NCI-H128 (cell line): Measurements from ENCODE around the gene ECT2L.

Experiments used
- DNase-seq: peaks from one replicate; lab custom pipeline; 2025; ENCODE audit not compliant: unreplicated experiment; lab: John Stamatoyannopoulos, UW

ECT2L gene

DNA sequence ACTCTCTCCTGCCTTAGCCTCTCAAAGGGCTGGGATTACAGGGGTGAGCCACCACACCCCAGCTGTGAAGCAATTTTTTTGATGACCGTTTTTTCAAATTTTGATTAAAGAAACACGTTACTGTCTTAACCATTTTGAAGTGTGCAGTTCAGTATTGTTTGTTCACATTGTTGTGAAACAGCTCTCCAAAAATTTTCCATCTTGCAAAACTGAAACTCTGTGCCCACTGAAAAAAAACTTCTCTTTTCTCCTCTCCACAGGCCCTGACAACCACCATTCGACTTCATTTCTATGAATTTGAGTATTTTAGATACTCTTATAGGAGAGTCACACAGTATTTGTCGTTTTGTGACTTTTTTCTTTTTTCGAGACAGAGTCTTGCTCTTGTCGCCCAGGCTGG lies 53.9 kb downstream of the ECT2L start:
- DNase-seq: no peak

DNA sequence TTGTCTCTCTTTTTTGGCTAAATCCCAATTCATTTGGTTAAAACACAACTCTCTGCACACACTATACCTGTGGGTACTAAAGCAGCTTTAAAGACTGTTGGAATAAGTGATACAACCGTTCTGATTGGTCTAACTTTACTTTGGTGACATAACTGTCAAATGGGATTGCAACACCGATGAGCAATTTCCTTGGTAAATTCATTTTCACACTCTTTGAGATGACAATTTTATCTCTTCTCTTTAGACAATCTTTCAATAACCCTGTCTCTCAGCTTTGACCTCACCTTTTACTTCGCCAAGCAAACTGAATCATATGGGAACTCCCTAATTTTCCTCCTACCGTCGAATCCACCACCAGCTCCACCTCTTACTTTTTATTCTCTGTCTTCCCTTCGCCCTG lies 60.8 kb downstream of the ECT2L start:
- DNase-seq: no peak

DNA sequence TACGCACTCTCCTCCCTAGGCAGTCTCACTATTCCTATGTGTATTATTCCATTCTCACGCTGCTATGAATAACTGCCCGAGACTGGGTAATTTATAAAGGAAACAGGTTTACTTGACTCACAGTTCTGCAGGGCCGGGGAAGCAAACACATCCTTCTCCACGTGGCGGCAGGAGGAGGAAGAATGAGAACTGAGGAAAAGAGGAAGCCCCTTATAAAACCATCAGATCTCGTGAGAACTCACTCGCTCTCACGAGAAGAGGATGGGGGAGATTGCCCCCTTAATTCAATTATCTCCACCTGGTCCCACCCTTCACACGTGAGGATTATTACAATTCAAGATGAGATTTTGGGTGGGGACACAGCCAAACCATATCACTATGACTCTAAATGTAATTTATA lies 61.9 kb downstream of the ECT2L start:
- DNase-seq: no peak

DNA sequence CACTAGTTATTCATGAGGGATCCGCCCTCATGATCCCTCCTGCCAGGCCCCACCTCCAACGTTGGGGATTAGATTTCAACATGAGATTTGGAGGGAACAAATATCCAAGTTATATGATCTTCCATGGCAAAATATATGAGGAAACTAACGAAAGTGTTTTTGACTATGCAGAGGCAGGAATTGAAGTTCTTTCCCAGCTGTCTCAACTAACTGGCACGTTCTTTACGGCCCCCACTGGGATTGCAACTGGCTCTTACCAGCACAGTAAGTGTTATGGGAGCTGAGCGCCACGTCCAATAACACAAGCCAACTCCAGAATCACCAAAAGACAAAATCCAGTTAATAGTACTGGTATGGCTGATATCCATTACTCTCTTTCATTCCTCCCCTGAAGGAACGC lies 66.6 kb downstream of the ECT2L start:
- DNase-seq: no peak

DNA sequence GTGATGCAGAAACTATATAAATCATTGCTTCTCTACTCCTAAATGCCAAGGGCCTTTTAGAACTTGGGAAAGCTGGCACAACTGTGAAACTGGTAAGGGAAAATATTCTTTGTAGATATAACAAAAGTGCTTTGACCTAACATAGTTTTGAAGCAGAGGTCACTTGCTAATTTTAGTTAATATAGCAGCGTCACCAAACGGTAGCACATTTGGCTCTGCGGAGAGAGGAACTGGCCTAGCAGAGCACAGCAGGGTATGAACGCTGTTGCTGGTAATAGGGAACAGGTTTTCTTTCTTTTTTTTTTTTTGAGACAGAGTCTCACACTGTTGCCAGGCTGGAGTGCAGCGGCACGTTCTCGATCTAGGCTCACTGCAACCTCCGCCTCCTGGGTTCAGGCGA lies 67.4 kb downstream of the ECT2L start:
- DNase-seq: no peak

DNA sequence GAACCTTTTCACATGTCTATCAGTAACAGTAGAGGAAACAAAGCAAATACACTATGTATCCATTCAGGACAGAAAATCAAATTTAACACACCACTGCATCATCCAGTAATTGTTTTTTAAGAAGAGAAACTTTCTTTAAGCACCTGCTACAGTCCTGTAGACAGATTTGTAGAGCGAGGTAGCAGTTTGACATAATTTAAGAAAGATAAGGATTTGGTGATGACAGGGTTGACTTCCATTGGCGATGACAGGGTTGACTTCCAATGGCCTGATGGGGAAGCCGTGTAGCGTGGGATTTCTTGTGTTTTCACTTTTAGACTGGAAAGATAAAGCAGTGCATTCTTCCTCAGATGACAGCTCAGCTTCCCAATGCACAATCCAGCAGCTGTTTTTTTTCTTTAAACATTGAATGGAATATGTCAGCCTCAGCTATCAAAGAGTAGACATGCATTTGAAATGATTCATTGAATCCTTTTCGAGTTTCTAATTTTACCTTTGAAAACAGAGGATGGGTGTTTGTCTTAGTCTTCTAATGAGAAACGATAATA lies 68.5 kb downstream of the ECT2L start:
- no peak for DNase-seq

DNA sequence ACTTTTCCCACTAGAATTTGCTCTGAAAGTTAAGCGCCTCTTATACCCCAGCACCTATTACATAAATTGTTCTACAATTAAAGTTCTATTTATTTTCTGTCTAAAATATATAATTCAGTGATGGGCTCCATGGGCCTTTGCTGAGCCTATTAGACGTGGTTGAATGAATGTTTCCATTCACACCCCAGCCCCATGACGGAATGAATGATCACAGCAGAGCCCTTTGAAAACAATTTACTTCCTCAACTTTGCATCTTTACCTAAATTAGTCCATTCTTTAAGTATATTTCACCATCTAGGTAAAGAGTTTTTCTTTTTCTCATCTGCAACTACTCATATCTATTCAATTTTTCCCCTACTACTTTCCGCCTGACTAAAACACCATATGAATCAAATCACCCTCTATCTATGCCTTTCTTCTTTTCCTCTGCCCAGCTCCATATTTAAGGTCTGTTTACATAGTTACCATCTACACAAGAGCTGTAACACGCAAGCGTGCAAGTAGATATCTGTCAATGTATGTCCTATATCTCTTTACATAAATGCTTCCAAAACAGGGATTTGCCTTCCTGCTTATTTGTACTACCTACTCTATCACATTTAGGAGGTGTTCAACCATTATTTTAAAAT lies 69.7 kb downstream of the ECT2L start:
- no peak for DNase-seq

DNA sequence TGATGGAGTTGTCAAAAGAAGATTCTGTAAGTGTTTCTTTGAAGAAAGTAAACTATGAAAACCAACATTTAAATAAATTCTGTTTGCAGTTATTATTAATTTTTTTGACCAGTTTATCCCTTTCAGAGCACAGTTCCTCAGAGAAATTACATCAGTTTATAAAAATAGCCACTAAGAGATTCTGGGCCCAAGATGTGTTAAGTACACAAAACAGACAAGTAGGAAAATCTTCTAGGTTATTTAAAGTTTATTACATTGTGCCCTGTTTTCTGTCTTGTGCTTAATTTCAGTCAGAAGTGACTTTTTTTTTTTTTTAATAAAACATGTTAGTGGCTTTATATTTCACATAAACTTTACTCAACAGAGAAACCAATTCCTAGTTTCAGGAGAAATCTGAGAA lies 72.3 kb downstream of the ECT2L start:
- no peak for DNase-seq

DNA sequence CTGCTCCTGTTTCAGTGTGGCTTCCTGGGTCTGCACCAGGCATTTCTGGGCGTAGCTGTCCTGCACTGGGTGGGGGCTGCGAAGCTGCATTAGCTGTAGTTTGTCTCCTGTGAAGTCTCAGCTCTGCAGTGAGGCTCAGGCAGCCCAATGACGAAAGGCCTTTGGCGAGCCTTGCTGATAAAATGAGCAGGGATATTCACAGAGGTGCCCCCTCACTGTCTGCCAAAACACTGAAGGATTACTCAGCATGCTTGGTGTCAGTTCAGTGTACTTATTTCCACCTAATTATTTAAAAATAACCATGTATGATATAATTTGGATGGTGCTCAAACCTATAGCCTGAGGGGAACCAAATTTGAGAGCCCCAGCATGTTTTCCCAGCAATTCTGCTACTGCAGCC lies 73.5 kb downstream of the ECT2L start:
- no peak for DNase-seq

DNA sequence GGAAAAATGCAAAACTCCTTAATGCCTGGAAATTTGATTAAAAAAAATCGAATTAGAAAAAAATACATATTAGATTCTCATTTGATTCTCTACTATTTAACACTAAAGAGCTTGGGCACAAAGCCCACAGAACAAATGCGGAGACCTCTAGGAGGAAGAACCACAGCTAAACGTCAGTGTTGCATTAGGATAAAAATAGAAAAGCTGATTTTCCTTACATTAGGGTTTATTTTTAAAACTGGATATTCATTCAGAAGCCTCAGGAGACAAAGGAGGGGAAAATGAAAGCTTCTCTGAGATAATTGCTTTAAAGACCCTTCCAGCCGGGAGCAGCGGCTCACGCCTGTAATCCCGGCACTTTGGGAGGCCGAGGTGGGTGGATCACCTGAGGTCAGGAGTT lies 77.3 kb downstream of the ECT2L start:
- DNase-seq: no peak

DNA sequence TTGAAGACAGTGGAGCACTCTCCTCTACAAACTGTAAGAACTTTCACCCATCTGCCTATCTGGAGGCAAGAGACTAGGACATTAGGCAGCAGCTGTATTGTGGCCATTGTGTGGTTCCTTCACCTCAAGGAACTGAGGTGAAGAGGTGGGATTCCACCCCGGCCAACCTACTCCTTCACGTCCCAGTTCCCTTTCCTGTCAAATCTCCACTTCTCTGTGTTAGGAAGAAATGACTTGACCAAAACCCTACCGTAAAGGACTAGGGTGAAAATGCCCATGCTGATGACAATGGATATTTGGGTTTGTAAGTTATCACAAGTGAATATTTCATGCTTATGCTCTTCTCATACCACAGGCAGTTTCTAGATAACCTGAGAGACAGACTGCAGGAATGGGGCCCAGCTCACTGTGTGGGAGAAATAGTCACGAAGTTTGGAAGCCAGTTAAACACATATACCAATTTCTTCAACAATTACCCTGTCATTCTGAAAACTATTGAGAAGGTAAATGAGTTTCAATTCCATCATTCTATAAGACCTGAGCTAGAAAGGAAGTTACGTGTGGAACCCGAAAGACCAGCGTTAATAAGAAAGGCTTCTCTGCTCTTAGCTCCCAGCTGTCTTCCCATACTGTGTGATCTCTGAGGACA lies 86.6 kb downstream of the ECT2L start:
- no peak for DNase-seq

DNA sequence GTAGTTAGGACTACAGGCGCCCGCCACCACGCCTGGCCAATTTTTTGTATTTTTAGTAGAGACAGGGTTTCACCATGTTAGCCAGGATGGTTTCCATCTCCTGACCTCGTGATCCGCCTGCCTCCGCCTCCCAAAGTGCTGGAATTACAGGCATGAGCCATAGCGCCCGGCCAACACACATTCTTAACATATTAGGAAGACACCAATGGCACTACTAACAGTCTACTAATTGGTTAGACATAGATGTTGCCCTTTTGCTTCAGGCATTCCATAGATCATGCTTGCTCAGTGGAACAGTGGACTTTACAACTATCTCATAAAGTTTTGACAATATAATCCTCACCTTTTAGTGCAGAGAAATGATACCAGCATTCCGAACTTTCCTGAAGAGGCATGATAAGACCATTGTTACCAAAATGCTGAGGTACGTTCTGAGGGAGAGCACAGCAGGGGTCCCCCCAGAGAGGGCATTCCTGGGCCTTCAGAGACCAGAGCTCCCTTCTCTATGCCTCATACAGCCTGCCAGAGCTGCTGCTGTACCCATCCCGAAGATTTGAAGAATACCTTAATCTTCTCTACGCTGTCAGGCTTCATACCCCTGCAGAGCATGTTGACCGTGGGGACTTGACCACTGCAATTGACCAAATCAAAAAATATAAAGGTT lies 89.4 kb downstream of the ECT2L start:
- DNase-seq: no peak

DNA sequence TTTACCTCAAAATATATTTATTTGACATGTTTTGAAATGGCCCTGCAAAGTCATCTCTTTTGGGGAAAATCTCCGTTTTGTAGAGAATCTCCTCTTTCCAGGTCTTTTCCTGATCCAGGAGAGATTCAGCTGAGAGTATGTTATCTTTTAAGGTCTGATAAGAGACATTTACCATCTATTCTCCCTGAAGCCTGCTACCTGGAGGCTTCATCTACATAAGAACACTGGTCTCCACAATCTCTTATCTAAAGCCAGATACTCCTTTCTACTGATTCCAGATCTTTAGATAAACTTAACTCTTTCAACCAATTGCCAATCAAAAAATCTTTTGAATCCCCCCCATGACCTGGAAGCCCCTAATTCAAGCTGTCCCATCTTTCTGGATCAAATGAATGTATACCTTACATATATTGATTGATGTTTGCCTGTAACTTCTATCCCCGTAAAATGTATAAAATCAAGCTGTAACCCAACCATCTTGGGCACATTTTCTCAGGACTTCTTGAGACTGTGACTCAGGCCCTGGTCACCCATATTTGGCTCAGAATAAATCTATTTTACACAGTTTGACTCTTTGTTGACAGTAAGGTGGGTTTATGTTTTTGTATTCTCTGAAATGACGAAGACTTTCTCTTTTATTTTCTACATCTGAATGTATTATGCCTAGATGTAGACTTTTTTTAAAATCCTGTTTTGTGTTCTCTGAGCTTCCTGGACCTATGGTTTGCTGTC lies 95.5 kb downstream of the ECT2L start:
- no peak for DNase-seq

DNA sequence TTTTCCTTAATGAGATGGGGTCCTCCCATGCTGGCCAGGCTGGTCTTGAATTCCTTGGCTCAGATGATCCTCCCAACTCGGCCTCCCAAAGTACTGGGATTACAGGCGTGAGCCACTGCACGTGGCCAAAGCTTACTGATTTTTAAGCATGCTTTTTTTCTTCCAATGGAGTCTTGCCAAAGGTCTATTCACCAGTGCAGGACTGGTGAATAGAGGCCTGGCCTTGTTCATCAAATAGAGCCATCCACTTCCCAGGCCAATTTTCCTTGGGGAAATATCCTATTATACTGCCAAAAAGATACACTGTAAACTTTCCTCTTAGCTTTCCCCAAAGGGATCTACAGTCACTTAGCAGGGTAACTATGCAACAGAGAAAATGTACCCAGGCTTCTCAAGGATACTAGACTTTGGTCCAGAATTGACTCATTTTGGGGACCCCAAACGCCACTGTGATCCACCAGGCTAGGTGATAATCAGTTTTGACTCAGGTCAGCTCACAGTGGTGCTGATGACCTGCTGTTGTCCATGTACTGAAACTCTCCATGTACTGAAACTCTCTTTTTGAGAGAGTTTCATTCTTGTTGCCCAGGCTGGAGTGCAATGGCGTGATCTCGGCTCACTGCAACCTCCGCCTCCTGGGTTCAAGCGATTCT lies 100.3 kb downstream of the ECT2L start:
- no peak for DNase-seq

DNA sequence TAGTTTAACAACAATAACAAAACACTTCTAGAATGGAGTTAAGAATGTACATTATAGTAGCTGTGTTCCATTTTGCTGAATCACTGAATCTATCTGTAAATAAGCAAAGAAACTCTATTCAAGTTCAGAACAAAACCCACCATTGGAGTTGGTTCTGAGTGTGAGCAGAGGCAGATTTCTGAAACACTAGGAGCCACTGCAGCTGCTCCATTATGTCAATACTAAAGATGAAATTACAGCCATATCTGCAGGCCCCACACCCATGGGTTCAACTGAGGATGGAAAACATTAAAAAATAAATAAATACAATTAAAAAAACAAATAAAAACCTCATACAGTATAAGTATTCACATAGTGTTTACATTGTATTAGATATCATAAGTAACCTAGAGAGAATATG lies 101.1 kb downstream of the ECT2L start:
- no peak for DNase-seq

DNA sequence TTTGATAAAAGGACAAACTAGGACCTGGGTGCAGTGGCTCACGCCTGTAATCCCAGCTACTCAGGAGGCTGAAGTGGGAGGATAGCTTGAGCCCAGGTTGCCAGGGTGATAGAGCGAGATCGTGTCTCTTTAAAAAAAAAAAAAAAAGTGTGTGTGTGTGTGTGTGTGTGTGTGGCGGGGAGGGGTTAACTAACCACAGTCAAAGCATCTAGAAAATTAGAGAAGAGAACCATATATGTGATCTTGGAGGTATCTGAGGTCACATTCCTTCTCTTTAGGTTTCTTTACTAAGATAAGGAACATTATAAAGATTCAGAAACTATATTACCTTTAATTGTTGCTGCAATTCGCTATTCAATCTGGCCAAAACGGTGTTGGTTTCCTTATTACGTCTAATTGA lies 111.3 kb downstream of the ECT2L start:
- no peak for DNase-seq

DNA sequence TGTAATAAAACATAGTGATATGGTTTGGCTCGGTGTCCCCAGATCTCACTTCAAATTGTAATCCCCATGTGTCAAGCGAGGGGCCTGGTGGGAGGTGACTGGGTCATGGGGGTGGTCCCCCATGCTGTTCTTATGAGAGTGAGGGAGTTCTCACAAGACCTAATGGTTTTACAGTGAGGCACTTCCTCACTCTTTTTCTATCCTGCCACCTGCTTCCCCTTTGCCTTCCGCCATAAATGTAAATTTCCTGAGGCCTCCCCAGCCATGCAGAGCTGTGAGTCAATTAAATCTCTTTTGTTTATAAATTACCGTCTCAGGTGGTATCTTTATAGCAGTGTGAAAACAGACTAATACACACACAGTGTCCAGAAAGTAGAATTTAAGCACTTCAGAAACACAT lies 113.6 kb downstream of the ECT2L start:
- DNase-seq: no peak

DNA sequence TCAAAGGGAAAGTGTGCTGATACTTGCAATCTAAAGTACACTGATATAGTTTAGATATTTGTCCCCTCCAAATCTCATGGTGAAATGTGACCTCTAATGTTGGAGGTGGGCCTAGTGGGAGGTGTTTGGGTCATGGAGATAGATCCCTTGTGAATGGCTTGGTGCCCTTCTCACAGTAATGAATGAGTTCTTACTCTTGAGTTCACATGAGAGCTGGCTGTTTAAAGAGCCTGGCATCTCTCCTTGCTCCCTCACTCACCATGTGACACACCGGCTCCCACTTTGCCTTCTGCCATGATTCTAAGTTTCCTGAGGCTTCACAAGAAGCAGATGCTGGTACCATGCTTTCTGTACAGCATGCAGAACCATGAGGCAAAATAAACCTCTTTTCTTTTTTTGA lies 114.1 kb downstream of the ECT2L start:
- no peak for DNase-seq

DNA sequence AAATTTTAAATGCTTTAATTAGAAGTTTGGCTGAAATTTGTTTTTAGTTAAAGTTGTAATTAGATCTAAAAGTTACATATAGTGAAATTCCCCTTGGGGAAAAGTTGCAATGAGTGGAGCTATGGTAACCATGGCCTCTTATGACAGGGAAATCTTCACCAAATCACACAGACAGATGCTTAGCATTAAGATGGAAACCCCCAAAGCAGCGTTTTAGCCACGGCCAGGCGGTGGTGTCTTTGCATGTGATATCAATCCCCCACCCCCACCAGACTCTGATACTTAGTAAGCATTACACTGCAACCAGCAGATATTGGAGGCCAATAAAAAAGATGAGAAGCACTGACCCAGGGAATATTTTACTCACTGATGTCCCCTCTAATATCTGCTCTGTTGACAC lies 116.4 kb downstream of the ECT2L start:
- no peak for DNase-seq

DNA sequence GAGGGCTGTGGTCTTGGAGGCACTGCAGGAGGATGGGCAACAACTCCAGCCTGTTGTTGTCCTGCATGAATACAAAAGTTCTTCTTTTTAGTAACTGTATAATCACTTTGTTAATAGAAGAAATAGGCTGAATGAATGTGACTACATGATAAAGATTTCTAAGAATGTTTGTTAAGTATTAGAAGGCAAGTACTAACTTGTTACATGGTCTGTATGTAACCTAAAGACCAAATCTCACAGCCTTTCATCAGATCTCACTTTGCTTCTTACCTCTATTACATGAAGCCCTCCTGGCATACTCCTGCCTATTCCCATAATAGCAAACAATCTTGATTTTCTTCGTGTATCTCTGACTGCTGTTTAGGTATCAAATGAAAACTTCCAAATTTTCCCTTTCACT lies 118.8 kb downstream of the ECT2L start:
- no peak for DNase-seq

DNA sequence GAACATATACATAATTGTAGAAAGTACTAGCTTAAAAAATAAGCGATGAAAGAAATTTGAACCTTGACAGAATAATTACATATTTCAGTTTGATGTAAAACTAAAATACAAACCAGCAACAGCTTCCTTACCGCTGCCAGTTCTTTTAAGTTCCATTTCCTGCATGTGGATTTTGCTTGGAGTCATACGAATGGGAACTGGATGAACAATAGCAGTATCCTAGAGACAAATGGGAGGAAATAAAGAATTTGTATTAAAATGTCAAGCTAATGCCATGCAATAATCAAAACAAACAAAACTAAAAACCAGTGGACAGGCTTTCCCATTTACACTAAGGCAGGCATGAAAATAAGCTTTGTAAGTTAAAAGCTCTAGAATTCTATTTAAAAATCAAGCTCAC lies 125.0 kb downstream of the ECT2L start:
- no peak for DNase-seq
